DND-41 (cell line): Measurements from ENCODE around the gene FAM124B.

Experiments
- ATAC-seq: fragments of 200-7000 bp; cut with Tn5 transposase; 3 replicates; pipeline ENCODE4 v1.9.1; 2021; ENCODE audit warnings: low read depth; ENCODE audit not compliant: insufficient read depth
- DNase-seq: peaks from one replicate; pipeline ENCODE4 v3.0.0-alpha.2; 2020
- H2AFZ ChIP-seq: 2 replicates; pipeline ENCODE4 v1.6.0; 2012; ENCODE audit warnings: low read depth, low read length
- H3K27ac ChIP-seq: 2 replicates; pipeline ENCODE4 v1.5.1; 2012; ENCODE audit warnings: low read length, inconsistent platforms
- H3K27me3 ChIP-seq: fragments of 200-600 bp; sonication (generic); 2 replicates; pipeline ENCODE4 v1.6.0; 2012; ENCODE audit warnings: low read length, mild to moderate bottlenecking, inconsistent platforms; ENCODE audit not compliant: insufficient read depth, poor library complexity
- H3K36me3 ChIP-seq: 2 replicates; pipeline ENCODE4 v1.5.1; 2012; ENCODE audit warnings: low read length, inconsistent platforms; ENCODE audit not compliant: insufficient read depth
- H3K4me1 ChIP-seq: 2 replicates; pipeline ENCODE4 v1.5.1; 2012; ENCODE audit warnings: mild to moderate bottlenecking, low read length; ENCODE audit not compliant: insufficient read depth
- H3K4me2 ChIP-seq: 2 replicates; pipeline ENCODE4 v1.6.0; 2012; ENCODE audit warnings: mild to moderate bottlenecking, moderate library complexity, low read length, inconsistent platforms; ENCODE audit not compliant: insufficient read depth
- H3K4me3 ChIP-seq, 2 experiments: fragments of 200-600 bp in 1 of 2; shearing (Covaris generic) in 1 of 2; 2 replicates each; pipeline ENCODE4 v1.5.1; 2012 to 2016; ENCODE audit warnings: inconsistent platforms in 2 of 2, low read length in 2 of 2, mild to moderate bottlenecking in 2 of 2, low read depth in 1 of 2, moderate library complexity in 1 of 2
- H3K79me2 ChIP-seq: 2 replicates; pipeline ENCODE4 v1.6.0; 2012; ENCODE audit warnings: low read length, inconsistent platforms; ENCODE audit not compliant: insufficient read depth
- H3K9ac ChIP-seq: 2 replicates; pipeline ENCODE4 v1.6.0; 2012; ENCODE audit warnings: low read depth, mild to moderate bottlenecking, inconsistent platforms, low read length, moderate library complexity
- H3K9me3 ChIP-seq: 2 replicates; pipeline ENCODE4 v1.5.1; 2012; ENCODE audit warnings: low read length, moderate library complexity, mild to moderate bottlenecking, inconsistent platforms; ENCODE audit not compliant: insufficient read depth, severe bottlenecking
- H4K20me1 ChIP-seq: 2 replicates; pipeline ENCODE4 v1.6.0; 2012; ENCODE audit warnings: low read length; ENCODE audit not compliant: insufficient read depth
- CTCF ChIP-seq: IDR thresholded peaks from 2 replicates; pipeline ENCODE4 v1.5.1; 2012; ENCODE audit warnings: borderline replicate concordance, low read length, moderate library complexity, mild to moderate bottlenecking; ENCODE audit not compliant: poor library complexity, severe bottlenecking; ENCODE audit errors: extremely low read depth
- EZH2 ChIP-seq: IDR thresholded peaks from 3 replicates; pipeline ENCODE4 v1.6.1; 2012; ENCODE audit warnings: borderline replicate concordance, low read depth, mild to moderate bottlenecking, moderate library complexity, low read length, inconsistent platforms; ENCODE audit not compliant: severe bottlenecking

The FAM124B gene

GRCh38 chr2:224392545-224392944 is 9.4 kb downstream of the FAM124B start:
- TF ChIP-seq EZH2 (no peak), CTCF (no peak)
- no peaks in the 10 kb centered on the region for H3K27me3 ChIP-seq
- H4K20me1 ChIP-seq = no peaks in the 10 kb centered on the region
- no peak for DNase-seq
- H3K27ac ChIP-seq = no peak overlapping the region
- no peaks in the 10 kb centered on the region for H3K79me2 ChIP-seq
- ATAC-seq = no peak
- no peak overlapping the region for H2AFZ ChIP-seq
- no peak overlapping the region for H3K4me3 ChIP-seq
- H3K9ac ChIP-seq = no peak overlapping the region
- H3K36me3 ChIP-seq = no peaks in the 10 kb centered on the region
- H3K9me3 ChIP-seq = no peaks in the 10 kb centered on the region
- no peaks in the 10 kb centered on the region for H3K4me1 ChIP-seq
- no peak overlapping the region for H3K4me2 ChIP-seq

GRCh38 chr2:224389317-224389716 is 12.6 kb downstream of the FAM124B start:
- no peaks in the 10 kb centered on the region for H3K27me3 ChIP-seq
- ATAC-seq = no peak

GRCh38 chr2:224386876-224387275 is 15.0 kb downstream of the FAM124B start:
- Histone ChIP-seq H3K36me3 (no peaks in the 10 kb centered on the region), H3K9ac (no peak overlapping the region), H2AFZ (no peak overlapping the region), H4K20me1 (no peaks in the 10 kb centered on the region), H3K9me3 (no peaks in the 10 kb centered on the region), H3K4me1 (no peaks in the 10 kb centered on the region), H3K4me3 (no peak overlapping the region), H3K27ac (no peak overlapping the region), H3K4me2 (no peak overlapping the region), H3K79me2 (no peaks in the 10 kb centered on the region), H3K27me3 (peaks cover 3% of the 10 kb centered on the region)
- ATAC-seq = no peak
- no peak for DNase-seq
- TF ChIP-seq CTCF = no peak
- TF ChIP-seq EZH2 = no peak

More at GRCh38 chr2:224389317-224389716, 12.6 kb downstream of the FAM124B start:
- Histone ChIP-seq H3K4me3 (no peak overlapping the region), H3K4me1 (no peaks in the 10 kb centered on the region), H3K36me3 (no peaks in the 10 kb centered on the region), H3K27ac (no peak overlapping the region), H3K4me2 (no peak overlapping the region), H3K9ac (no peak overlapping the region), H3K79me2 (no peaks in the 10 kb centered on the region), H2AFZ (no peak overlapping the region), H3K9me3 (no peaks in the 10 kb centered on the region), H4K20me1 (no peaks in the 10 kb centered on the region)
- DNase-seq = no peak
- TF ChIP-seq CTCF (no peak), EZH2 (no peak)
